SKM-1 treated with dmso at 0.1 percent for 144 hours (cell line): ENCODE results near the gene RFPL2.
"Not testable (repeated sequence)": the region's sequence is repeated elsewhere in the genome, so short reads cannot be mapped to it uniquely, and the experiment has no call there.

ENCODE experiments used
- DNase-seq: peaks from one replicate; lab custom pipeline; 2025; ENCODE audit not compliant: unreplicated experiment; lab: John Stamatoyannopoulos, UW

RFPL2 gene

GRCh38 chr22:32175683-32176644 lies 28.9 kb downstream of the RFPL2 start:
- DNase-seq, result no peak

DNA sequence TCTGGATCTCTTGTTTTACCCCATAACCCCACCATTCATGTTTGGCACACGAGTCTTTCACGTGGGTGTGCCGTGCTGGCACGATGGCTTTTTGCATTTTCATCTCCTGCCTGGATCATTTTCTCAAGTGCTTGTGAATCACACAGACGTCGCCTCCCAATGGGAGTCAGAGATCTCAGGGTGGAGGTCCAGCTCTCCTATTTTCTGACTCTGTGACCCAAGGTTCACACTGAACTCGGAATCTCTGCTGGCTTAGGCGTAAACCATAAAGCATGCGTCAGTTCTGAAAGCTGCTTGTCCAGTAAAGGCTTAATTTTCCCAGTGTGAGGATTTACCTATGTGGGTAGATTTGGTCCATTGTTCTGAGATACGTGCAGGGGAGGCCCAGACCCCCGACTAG lies 29.8 kb downstream of the RFPL2 start:
- no peak for DNase-seq

GRCh38 chr22:32165681-32166080 lies 39.2 kb downstream of the RFPL2 start:
- DNase-seq, result no peak

DNA sequence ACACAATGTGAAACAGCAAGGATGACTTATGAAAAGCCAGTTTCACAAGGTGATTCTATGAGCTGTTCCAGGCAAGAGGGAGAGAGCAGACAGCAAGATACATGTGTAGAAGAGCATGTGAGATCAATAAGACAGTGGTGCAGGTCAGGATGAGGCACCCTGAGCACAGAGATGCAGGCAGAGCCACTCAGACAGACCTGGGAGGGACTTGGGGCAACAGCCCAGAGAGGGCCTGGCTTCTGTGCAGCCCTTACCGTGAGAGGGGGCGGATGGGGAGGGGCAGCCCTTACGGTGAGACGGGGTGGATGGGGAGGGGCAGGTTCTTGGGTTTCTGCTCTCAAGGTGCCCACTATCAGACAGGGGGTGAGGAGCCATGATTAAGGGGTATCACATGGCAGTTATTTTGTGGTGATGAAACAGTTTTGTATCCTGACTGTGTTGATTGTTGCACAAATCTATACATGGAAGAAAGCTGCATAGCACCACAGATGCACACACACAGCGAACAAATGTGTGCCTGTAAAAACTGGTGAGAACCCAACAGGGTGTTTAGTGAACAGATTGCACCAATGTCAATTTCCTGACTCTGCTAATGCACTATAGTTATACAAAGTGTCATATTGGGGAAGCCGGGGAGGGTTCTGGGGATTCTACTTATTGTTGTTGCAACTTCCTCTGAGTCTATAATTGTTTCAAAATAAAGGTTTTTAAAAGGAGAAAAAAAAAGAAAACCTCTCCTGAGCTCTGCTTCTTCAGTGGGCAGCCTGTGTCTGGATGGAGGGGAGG lies 40.6 kb downstream of the RFPL2 start:
- DNase-seq, result peak; percentile 69

DNA sequence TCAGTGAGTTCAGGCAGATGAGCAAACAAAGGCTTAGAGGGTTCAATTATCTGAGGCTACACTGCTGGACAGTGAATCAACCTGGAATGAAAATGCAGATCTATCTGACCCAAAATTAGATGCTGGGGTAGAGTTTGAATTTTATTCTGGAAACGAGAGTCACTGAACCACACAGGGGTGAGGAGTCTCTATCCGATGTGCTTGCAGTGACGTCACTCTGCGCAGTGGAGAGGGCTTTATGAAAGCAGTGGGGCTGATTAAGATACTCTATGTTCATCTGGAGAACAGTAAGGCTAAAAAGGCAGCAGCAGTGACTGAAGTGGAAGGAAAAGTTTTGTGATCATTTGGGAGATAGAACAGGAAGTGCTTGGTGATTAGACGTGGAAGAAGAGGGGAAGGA lies 44.5 kb downstream of the RFPL2 start:
- not testable (repeated sequence) for DNase-seq

DNA sequence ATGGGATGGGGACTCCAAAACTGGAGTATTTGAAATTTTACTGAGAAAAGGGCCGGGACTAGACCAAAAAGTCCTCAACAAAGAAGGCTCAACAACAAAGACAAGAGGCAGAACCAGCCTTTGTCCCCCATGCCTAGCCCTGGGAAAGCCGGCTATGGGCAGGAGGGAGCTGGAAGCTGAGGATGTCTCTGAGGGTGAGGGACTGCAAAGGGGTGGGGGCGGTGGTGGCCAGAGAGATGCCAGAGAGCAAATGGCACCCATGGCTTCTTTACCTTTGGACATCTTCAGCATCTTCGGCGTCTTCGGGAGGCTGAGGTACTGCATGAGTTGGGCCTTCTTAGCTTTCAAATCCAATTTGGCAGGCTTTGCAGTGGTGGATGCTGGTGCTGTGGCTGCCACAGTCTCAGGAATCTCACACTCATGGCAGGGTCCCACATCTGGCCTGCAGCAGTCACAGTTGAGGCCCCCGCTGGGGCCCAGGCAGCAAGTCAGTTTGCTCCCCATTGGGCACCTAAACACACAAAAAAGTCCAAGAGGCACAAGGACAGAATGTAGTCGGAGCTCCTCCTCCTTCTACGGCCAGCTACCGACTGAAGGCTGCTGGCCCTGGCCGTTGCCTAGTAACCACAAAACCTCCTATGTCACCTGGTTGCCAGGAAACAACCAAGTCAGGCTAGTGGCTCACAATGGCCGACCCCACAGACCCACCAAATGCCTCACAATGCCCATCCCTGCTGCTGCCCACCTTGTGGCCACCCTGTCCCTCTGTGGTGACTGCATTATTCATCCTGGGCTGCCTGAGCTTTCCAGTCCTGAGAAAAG lies 46.0 kb downstream of the RFPL2 start, which contains the start of gene C22orf42:
TSS of gene C22orf42 (minus strand) at position 592 of the 822 bp plus-strand sequence. CDS start at position 504, 88 bp downstream.
- no peak for DNase-seq

DNA sequence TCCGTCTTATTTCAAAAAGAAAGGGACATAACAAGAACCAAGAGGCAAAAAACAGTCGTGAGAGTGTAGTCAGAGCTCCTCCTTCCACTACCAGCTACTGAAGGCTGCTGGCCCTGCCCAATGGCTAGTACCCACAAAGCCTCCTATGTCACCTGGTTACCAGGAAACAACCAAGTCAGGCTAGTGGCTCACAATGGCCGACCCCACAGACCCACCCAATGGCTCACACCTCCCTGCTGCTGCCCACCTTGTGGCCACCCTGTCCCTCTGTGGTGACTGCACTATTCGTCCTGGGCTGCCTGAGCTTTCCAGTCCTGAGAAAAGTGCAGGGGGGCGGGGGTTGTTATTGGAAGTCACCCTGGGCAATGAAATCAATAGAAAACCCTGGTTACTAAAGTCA lies 47.2 kb downstream of the RFPL2 start:
- DNase-seq, result not testable (repeated sequence)

DNA sequence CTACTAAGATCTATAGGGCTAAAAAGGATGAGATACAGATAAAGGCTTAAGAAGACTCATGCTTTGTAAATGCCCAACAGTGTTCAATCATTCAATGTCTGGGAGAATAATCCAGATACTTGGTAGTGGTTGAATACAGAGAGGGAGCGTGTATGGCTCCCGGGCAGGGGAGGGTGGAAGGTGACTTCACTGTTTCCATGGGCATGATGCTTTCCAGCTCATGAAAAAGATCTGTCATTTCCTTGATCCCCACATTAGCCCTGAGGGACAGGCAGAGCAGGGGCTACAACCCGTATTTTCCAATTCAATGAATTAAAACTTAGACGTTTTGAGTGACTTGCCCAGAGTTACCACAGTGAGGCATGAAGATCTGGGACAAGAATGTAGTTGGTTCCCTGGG lies 50.1 kb downstream of the RFPL2 start:
- not testable (repeated sequence) for DNase-seq

DNA sequence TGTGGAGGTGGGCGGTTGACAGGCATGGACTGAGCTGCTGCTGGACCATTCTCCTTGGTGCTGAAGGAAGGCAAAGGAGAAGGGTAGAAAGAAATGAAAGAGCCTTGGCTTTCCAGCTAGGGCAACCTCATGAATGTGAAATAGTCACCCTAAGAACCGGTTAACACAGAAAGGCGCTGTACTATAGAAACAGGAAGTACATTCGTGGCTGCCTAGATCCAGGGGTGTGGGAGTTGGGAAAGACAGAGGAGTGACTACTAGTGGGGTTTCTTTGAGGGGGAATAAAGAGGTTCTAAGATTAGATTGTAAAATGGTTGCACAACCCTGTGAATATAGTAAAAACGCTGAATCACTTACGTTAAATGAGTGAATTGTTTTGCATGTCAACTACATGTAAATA lies 53.2 kb downstream of the RFPL2 start:
- DNase-seq, result peak; percentile 43

- DNase-seq, result peak; percentile 36
These were observed 54.2 kb downstream of the RFPL2 start for GRCh38 chr22:32150647-32151046.

GRCh38 chr22:32148372-32148771 lies 56.5 kb downstream of the RFPL2 start:
- DNase-seq, result not testable (repeated sequence)

GRCh38 chr22:32147128-32147527 lies 57.7 kb downstream of the RFPL2 start:
- DNase-seq, result not testable (repeated sequence)

GRCh38 chr22:32144496-32145274 lies 60.2 kb downstream of the RFPL2 start:
- DNase-seq, result peak; percentile 97

DNA sequence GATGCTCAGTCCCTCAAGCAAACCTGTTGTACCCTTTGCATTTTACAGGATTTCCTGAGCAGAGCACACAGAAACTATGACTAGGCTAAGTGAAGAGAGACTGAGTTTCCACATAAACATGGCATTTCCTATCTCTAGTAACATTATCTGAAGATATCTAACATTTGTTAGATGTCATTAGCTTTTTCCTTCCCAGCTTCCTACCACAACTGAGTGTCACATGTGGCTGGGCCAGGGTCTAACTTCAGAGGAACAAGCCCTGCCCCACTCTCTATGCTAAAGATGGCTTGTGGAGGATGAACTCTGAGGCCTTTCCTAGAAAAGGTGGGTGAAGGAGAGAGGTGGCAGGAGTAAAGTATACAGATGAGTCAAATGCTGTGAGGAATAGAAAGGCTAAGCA lies 62.3 kb downstream of the RFPL2 start:
- no peak for DNase-seq

DNA sequence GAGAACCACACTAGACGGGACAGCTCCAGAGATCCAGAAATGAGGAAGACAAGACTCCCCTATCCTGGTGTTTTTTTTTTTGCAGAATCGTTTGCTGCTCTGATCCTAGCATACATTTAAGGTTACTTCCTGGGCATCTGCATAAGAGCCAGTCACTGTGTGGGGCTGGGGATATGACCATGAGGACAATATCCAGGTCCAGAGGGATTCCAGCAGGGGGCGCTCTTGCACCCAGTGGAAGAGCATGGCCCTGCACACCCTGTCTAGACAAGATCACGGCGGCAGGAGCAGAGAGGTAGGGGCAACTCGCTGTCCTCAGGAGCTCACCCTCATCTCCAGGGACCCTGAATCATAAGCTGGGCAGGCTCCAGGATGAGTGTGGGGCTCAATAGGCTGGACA lies 64.2 kb downstream of the RFPL2 start:
- DNase-seq, result peak; percentile 21
